Kidney capillary endothelial cell (primary cell): ENCODE measurements around the gene AGTR1.
"Not testable (repeated sequence)": the region's sequence is repeated elsewhere in the genome, so short reads cannot be mapped to it uniquely, and the experiment has no call there.

Experiments used
- DNase-seq: peaks from one replicate; pipeline ENCODE4 v3.0.0-alpha.2; 2018; ENCODE audit warnings: low spot score

Gene AGTR1

GRCh38 chr3:148718982-148719862 is 21.5 kb downstream of the AGTR1 start:
- DNase-seq = no peak

- no peak for DNase-seq
Measured at GRCh38 chr3:148720873-148721272, 23.2 kb downstream of the AGTR1 start.

DNA sequence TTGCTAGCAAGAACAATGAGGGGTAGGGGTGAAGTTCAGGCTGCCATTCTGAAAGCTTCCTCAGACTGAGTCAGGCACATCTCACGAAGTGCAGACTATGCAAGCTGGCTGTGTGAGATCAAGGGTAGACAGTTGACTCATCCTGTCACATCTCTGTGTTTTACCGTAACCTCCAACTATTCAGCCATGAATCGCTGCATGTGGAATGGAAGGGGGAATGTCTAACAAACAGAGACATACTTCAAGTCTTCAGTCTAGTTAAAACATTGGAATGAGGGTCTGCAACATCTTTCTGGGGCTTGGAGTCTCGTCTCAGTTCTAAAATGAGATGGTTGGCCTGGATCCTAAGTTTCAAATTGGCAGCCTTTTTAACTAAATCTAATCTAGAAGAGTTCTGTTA is 25.9 kb downstream of the AGTR1 start:
- peak; percentile 10 for DNase-seq

DNA sequence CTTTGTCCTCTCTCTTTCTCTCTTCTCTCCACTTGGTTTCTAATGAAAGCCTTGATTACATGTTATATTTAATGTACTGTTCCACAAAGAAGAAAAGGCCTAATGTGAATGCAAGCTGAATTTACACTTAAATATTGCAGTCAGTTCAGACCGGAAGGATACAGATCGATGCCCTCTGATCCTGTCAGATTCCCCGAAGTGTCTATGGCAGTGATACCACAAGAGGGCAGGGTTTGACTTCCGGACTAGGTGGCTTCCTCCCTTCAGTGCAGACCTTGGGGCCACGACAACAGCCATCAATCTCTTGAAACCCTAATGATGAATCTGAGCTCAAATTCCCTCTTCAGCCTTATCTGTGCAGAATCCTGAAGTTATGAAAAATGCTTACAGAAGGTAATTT is 29.5 kb downstream of the AGTR1 start:
- DNase-seq = peak; percentile 15

DNA sequence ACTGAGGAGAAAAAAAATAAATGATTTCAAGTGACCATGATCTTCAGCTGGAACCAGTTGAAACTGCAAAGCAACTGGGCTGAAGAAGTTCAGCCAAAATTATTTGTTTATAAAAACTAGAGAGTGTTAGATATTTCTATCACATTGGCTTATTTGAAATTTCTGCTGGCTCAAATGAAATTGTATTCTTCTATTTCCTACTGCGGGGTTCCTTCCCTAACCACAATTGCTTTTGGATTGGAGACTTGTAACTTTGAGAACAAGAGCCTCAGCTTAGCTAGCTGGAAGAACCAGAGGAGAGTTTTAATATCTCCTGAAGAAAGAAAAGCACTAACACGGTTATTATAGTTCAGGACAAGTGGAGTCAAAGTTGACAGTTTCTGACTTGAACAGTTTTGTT is 31.1 kb downstream of the AGTR1 start:
- no peak for DNase-seq

DNA sequence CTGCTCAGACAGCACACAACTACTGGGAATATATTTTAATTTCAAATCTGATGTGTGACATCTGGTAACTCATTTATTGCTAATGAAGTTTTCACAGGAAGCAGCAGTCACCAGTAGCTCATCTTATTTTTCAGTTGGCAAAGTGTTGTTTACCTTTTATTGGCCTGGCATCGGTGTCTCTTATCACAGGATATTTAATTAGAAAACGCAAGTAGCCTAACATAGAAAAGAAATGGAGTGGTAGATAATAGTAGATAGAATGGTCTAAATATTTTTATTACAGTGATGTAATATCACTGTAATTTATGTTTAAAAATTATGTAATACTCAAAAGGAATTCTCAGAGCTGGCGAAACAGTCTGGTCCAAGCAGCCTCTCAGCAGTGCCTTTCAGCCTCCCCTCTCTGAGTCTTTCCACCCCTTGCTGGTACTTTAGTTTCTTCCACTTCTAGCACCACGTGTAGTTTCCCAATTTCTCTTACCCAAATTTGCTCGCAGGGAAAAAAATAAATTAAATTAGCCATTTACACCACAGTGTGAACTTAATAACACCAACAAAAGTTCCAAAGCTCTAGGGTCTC is 31.9 kb downstream of the AGTR1 start:
- no peak for DNase-seq

- DNase-seq = no peak
Measured at GRCh38 chr3:148730676-148731075, 33.0 kb downstream of the AGTR1 start.

- no peak for DNase-seq
Measured at GRCh38 chr3:148735597-148735996, 37.9 kb downstream of the AGTR1 start.

- DNase-seq = no peak
Measured at GRCh38 chr3:148736086-148736485, 38.4 kb downstream of the AGTR1 start.

DNA sequence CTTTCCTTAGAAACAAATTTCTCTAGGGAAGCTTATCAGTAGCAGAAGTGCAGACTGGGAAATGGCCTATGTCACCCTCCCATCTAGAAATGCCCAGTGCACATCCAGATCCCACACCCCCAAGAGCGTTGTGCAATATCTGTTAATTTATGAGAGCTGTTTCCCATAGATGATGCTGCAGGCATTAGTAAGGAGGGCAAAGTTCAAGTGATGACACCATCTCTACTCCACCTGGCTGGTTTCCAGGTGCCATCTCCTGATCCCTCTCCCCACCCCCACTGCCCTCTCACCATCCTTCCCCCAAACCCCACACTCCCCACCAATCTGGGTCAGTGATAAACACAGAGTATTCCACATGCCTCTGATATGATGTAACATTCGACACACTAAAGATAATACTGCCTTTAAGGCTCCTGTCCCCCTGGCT is 39.4 kb downstream of the AGTR1 start:
- DNase-seq = no peak

DNA sequence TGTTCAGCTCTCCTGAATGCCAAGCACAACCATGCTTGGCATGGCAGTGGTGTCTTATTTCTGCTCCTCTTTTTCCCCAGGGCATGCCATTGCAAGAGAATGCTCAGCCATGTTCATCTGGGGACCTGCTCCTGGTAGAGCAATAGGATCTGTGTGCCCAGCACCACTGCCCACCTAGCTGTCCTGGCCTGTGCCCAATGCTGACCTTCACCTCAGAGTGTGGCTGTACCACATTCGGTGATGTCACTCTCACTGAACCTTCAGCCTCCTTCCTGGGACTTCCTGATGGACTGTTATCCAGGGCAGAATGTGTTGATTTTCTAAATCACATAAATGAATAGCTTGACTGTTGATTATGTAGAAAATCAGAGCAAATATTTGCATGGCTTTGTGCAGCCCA is 42.0 kb downstream of the AGTR1 start:
- DNase-seq = no peak

- DNase-seq = no peak
Measured at GRCh38 chr3:148740291-148740690, 42.6 kb downstream of the AGTR1 start.

DNA sequence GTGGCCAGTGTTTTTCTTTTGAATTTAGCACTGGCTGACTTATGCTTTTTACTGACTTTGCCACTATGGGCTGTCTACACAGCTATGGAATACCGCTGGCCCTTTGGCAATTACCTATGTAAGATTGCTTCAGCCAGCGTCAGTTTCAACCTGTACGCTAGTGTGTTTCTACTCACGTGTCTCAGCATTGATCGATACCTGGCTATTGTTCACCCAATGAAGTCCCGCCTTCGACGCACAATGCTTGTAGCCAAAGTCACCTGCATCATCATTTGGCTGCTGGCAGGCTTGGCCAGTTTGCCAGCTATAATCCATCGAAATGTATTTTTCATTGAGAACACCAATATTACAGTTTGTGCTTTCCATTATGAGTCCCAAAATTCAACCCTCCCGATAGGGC is 43.5 kb downstream of the AGTR1 start:
- DNase-seq = no peak

DNA sequence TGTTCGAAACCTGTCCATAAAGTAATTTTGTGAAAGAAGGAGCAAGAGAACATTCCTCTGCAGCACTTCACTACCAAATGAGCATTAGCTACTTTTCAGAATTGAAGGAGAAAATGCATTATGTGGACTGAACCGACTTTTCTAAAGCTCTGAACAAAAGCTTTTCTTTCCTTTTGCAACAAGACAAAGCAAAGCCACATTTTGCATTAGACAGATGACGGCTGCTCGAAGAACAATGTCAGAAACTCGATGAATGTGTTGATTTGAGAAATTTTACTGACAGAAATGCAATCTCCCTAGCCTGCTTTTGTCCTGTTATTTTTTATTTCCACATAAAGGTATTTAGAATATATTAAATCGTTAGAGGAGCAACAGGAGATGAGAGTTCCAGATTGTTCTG is 44.4 kb downstream of the AGTR1 start:
- no peak for DNase-seq

GRCh38 chr3:148746053-148746452 is 48.4 kb downstream of the AGTR1 start:
- no peak for DNase-seq

DNA sequence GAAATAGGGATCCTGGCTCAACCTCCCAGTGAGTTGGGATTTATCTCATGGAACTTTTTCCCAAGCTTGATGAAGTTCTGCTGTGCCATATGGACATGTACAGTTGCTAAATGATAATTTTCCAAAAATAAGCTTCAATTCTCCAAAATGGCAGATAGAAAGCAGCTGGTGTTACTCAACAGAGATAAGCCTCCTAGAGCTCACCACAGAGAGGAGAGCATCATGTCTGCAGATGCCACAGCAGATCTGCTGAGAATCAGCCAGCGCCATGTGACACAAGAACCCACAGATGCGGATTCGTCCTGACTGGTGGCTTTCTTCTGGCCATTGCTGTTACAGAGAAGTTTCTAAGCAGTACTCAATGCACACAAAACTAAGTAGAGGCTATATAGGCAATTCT is 50.6 kb downstream of the AGTR1 start:
- DNase-seq = no peak

GRCh38 chr3:148750296-148750695 is 52.6 kb downstream of the AGTR1 start:
- DNase-seq = no peak

DNA sequence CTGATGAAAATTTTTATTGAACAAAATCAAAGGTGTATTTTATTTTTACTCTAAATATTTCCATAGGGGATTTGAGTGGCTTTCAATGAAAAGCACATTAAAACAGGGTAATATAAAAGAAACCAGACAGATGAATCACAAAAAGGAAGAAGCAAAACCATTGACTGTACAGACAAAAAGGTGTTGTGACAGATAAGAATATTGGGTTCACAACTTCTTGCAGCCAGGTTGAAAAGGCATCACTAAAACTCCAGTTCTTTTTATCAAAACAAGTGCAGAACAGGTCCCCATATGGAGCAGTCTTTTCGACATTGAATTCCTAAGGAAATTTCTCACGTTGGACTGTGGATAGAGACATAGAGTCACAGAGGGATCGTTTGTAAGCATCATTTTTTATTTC is 53.8 kb downstream of the AGTR1 start:
- DNase-seq = no peak

GRCh38 chr3:148753385-148753784 is 55.7 kb downstream of the AGTR1 start:
- not testable (repeated sequence) for DNase-seq

DNA sequence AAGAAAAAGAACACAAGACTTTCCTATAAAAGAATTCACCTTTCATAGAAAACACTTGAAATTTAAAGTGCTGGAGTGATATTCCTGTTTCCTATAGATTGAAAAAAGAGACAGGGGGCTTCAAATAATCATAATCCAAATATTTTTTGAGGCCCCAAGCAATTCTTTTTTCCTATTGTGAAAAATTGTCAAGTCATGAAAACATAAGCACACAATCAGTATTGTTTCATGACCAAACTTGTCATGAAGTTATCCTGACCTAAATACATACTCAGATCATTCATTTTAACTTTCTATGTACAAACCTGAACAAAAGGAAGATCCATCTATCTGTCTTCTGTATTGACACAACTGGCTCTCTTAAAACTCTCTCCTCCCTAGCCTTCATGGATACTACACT is 57.9 kb downstream of the AGTR1 start:
- no peak for DNase-seq

- no peak for DNase-seq
Measured at GRCh38 chr3:148756311-148756710, 58.6 kb downstream of the AGTR1 start.

GRCh38 chr3:148757238-148758215 is 59.8 kb downstream of the AGTR1 start:
- DNase-seq = no peak
